ENCODE measurements around the gene STRIP1.
A peak's percentile ranks its signal among the peaks of the same experiment; 100 is the strongest.

The STRIP1 gene

GRCh38 chr1:110053552-110054428, 19.4 kb downstream of the STRIP1 start:
- no peak for DNase-seq

- DNase-seq = peak; percentile 79
Observed at GRCh38 chr1:110055493-110056284, 21.3 kb downstream of the STRIP1 start.

- DNase-seq = peak; percentile 41
Observed at GRCh38 chr1:110056285-110056683, 21.9 kb downstream of the STRIP1 start.

GRCh38 chr1:110056776-110057175, 22.4 kb downstream of the STRIP1 start:
- peak; percentile 81 for DNase-seq

- DNase-seq = no peak
Observed at GRCh38 chr1:110057963-110058518, 23.6 kb downstream of the STRIP1 start.

- DNase-seq = no peak
Observed at GRCh38 chr1:110058591-110058990, 24.2 kb downstream of the STRIP1 start.

- DNase-seq = no peak
Observed at GRCh38 chr1:110059133-110059863, 24.9 kb downstream of the STRIP1 start.

GRCh38 chr1:110060034-110060661, 25.7 kb downstream of the STRIP1 start:
- DNase-seq = no peak

GRCh38 chr1:110060662-110061060, 26.2 kb downstream of the STRIP1 start:
- no peak for DNase-seq

- no peak for DNase-seq
Observed at GRCh38 chr1:110061341-110061740, 26.9 kb downstream of the STRIP1 start.

GRCh38 chr1:110062612-110063011, 28.2 kb downstream of the STRIP1 start:
- no peak for DNase-seq

GRCh38 chr1:110063781-110064180, 29.4 kb downstream of the STRIP1 start:
- no peak for DNase-seq

- no peak for DNase-seq
Observed at GRCh38 chr1:110064576-110065337, 30.3 kb downstream of the STRIP1 start.

- no peak for DNase-seq
Observed at GRCh38 chr1:110065841-110066240, 31.4 kb downstream of the STRIP1 start.

- no peak for DNase-seq
Observed at GRCh38 chr1:110067479-110067892, 33.1 kb downstream of the STRIP1 start.

GRCh38 chr1:110067893-110068645, 33.6 kb downstream of the STRIP1 start:
- no peak for DNase-seq

GRCh38 chr1:110068646-110069403, 34.4 kb downstream of the STRIP1 start:
- DNase-seq = no peak

GRCh38 chr1:110069404-110070281, 35.2 kb downstream of the STRIP1 start:
- no peak for DNase-seq

- DNase-seq = no peak
Observed at GRCh38 chr1:110070282-110070669, 35.9 kb downstream of the STRIP1 start.
